Large intestine (tissue), 12 donors: ENCODE measurements around the gene SESN2. TPM values are rescaled to one million over a fixed set of nuclear protein-coding genes. Genes with fewer than 3 reads are reported as not detected.
A peak's percentile ranks its signal among the peaks of the same experiment; 100 is the strongest.

Experiments
- DNase-seq, 2 donors: peaks; one replicate each; pipeline versions ENCODE4 v3.0.0 to v3.0.0-alpha.2; 2013
- H3K27ac ChIP-seq: one replicate; pipeline ENCODE4 v1.5.1; 2013; ENCODE audit warnings: low read length
- H3K27me3 ChIP-seq: 2 replicates; pipeline ENCODE4 v1.6.1; 2013; ENCODE audit warnings: low read length; ENCODE audit not compliant: control insufficient read depth, insufficient read depth
- H3K36me3 ChIP-seq: 2 replicates; pipeline ENCODE4 v1.6.1; 2013; ENCODE audit warnings: low read length; ENCODE audit not compliant: control insufficient read depth, insufficient read depth
- H3K4me1 ChIP-seq: one replicate; pipeline ENCODE4 v1.6.1; 2013; ENCODE audit warnings: low read length; ENCODE audit not compliant: control insufficient read depth, insufficient read depth
- H3K4me3 ChIP-seq: one replicate; pipeline ENCODE4 v1.5.1; 2013; ENCODE audit warnings: low read length
- H3K9me3 ChIP-seq: one replicate; pipeline ENCODE4 v1.6.1; 2013; ENCODE audit warnings: mild to moderate bottlenecking, low read depth, low read length, moderate library complexity; ENCODE audit not compliant: control insufficient read depth
- WGBS: methylation state at CpG from one replicate; pipeline ENCODE4 v1.1.5; 2013; ENCODE audit warnings: low lambda C conversion rate; ENCODE audit not compliant: insufficient coverage; 5-methylcytosine and 5-hydroxymethylcytosine counted together
- long read RNA-seq, 11 donors: transcript quantifications; one replicate each; lab custom pipeline, GENCODE V29; 2026
- polyA plus RNA-seq: library from polyadenylated mRNA; unstranded; fragments of 120-200 nt; gene quantifications from one replicate; pipeline ENCODE4 v1.2.1, GENCODE V29; 2013

Gene SESN2
- polyA plus RNA-seq = 30.4 TPM
- long read RNA-seq, donor 1, transcript SESN2-201 (10 exons, 3,453 nt) = major isoform, 6 of 6 reads
- long read RNA-seq, donor 1, partial matches to known transcripts = 0 of 6 reads
- long read RNA-seq, donor 1, other reads (novel, unspliced or antisense) = 0 of 6 reads
- long read RNA-seq, donor 2, transcript SESN2-201 (10 exons, 3,453 nt) = major isoform, 15 of 15 reads
- long read RNA-seq, donor 2, partial matches to known transcripts = 0 of 15 reads
- long read RNA-seq, donor 2, other reads (novel, unspliced or antisense) = 0 of 15 reads
- long read RNA-seq, donor 3 = 0 reads
- long read RNA-seq, donor 4 = 0 reads
- long read RNA-seq, donor 5, partial matches to known transcripts = 0 of 4 reads
- long read RNA-seq, donor 5, other reads (novel, unspliced or antisense) = 0 of 4 reads
- long read RNA-seq, donor 6, transcript SESN2-201 (10 exons, 3,453 nt) = major isoform, 12 of 12 reads
- long read RNA-seq, donor 6, partial matches to known transcripts = 0 of 12 reads
- long read RNA-seq, donor 6, other reads (novel, unspliced or antisense) = 0 of 12 reads
- long read RNA-seq, donor 7, partial matches to known transcripts = 0 of 2 reads
- long read RNA-seq, donor 7, other reads (novel, unspliced or antisense) = 0 of 2 reads
- long read RNA-seq, donor 8, transcript SESN2-201 (10 exons, 3,453 nt) = major isoform, 12 of 12 reads
- long read RNA-seq, donor 8, partial matches to known transcripts = 0 of 12 reads
- long read RNA-seq, donor 8, other reads (novel, unspliced or antisense) = 0 of 12 reads
- long read RNA-seq, donor 9, transcript SESN2-201 (10 exons, 3,453 nt) = major isoform, 12 of 12 reads
- long read RNA-seq, donor 9, partial matches to known transcripts = 0 of 12 reads
- long read RNA-seq, donor 9, other reads (novel, unspliced or antisense) = 0 of 12 reads
- long read RNA-seq, donor 10, transcript SESN2-201 (10 exons, 3,453 nt) = major isoform, 14 of 52 reads
- long read RNA-seq, donor 10, partial matches to known transcripts = 38 of 52 reads
- long read RNA-seq, donor 10, other reads (novel, unspliced or antisense) = 0 of 52 reads
- long read RNA-seq, donor 11, transcript SESN2-201 (10 exons, 3,453 nt) = major isoform, 10 of 39 reads
- long read RNA-seq, donor 11, partial matches to known transcripts = 29 of 39 reads
- long read RNA-seq, donor 11, other reads (novel, unspliced or antisense) = 0 of 39 reads

GRCh38 chr1:28259252-28259933 lies at the start of gene SESN2:
Gene SESN2, plus strand, starts transcription at chr1:28259518. Its CDS starts 330 bp downstream, at chr1:28259848.
- Histone ChIP-seq H3K9me3 (peaks cover 7% of the 10 kb centered on the region), H3K27ac (peak within 1 kb of the TSS; percentile 89), H3K4me3 (peak within 1 kb of the TSS; percentile 100), H3K27me3 (no peaks in the 10 kb centered on the region), H3K36me3 (no peaks in the 10 kb centered on the region), H3K4me1 (peaks cover 23% of the 10 kb centered on the region)
- peak; percentile 98 for DNase-seq
- no CpG with 5 or more reads among the region's 76 CpGs for WGBS

- Histone ChIP-seq H3K27ac (no peak overlapping the region), H3K27me3 (no peaks in the 10 kb centered on the region), H3K9me3 (no peaks in the 10 kb centered on the region), H3K4me3 (no peak overlapping the region), H3K36me3 (peaks cover 62% of the 10 kb centered on the region), H3K4me1 (peaks cover 4% of the 10 kb centered on the region)
- no CpG with 5 or more reads among the region's 1 CpG for WGBS
- no peak for DNase-seq
Observed at GRCh38 chr1:28209700-28210099, 49.6 kb upstream of the SESN2 start.

- DNase-seq = no peak
- Histone ChIP-seq H3K27me3 (no peaks in the 10 kb centered on the region), H3K36me3 (peaks cover 42% of the 10 kb centered on the region), H3K9me3 (no peaks in the 10 kb centered on the region), H3K4me3 (no peak overlapping the region), H3K4me1 (no peaks in the 10 kb centered on the region), H3K27ac (no peak overlapping the region)
- WGBS = 90% methylated on average over 2 of the region's 2 CpGs
Observed at GRCh38 chr1:28213315-28213714, 46.0 kb upstream of the SESN2 start.

GRCh38 chr1:28229089-28229488 lies 30.2 kb upstream of the SESN2 start:
- DNase-seq = no peak
- no peak overlapping the region for H3K4me3 ChIP-seq
- peaks cover 32% of the 10 kb centered on the region for H3K36me3 ChIP-seq
- H3K27ac ChIP-seq = no peak overlapping the region
- H3K9me3 ChIP-seq = no peaks in the 10 kb centered on the region
- peaks cover 4% of the 10 kb centered on the region for H3K4me1 ChIP-seq
- H3K27me3 ChIP-seq = no peaks in the 10 kb centered on the region

- H3K9me3 ChIP-seq = no peaks in the 10 kb centered on the region
- peaks cover 25% of the 10 kb centered on the region for H3K36me3 ChIP-seq
- no peak overlapping the region for H3K4me3 ChIP-seq
- WGBS = no CpG with 5 or more reads among the region's 2 CpGs
- H3K27me3 ChIP-seq = no peaks in the 10 kb centered on the region
- peaks cover 4% of the 10 kb centered on the region for H3K4me1 ChIP-seq
- no peak overlapping the region for H3K27ac ChIP-seq
- no peak for DNase-seq
Observed at GRCh38 chr1:28229996-28230395, 29.3 kb upstream of the SESN2 start.

GRCh38 chr1:28232558-28233263 lies 26.6 kb upstream of the SESN2 start, which contains the start of gene DNAJC8:
Gene DNAJC8, minus strand, starts transcription at chr1:28233029. Its CDS starts 31 bp downstream, at chr1:28232998.
- WGBS = 0% methylated on average over 1 of the region's 40 CpGs
- Histone ChIP-seq H3K4me1 (peaks cover 10% of the 10 kb centered on the region), H3K27ac (peak within 1 kb of the TSS; percentile 60), H3K27me3 (no peaks in the 10 kb centered on the region), H3K9me3 (no peaks in the 10 kb centered on the region), H3K4me3 (peak within 1 kb of the TSS; percentile 98), H3K36me3 (peaks cover 9% of the 10 kb centered on the region)
- DNase-seq = peak; percentile 93 to 94

- Histone ChIP-seq H3K9me3 (no peaks in the 10 kb centered on the region), H3K4me3 (peak overlapping the region; percentile 98), H3K4me1 (peaks cover 13% of the 10 kb centered on the region), H3K27ac (no peak overlapping the region), H3K27me3 (no peaks in the 10 kb centered on the region), H3K36me3 (peaks cover 13% of the 10 kb centered on the region)
- no CpG with 5 or more reads among the region's 14 CpGs for WGBS
- no peak for DNase-seq
Observed at GRCh38 chr1:28233264-28233606, 26.1 kb upstream of the SESN2 start.

- Histone ChIP-seq H3K4me3 (peak within 1 kb of the TSS; percentile 95), H3K36me3 (peaks cover 8% of the 10 kb centered on the region), H3K27ac (peak within 1 kb of the TSS; percentile 99), H3K4me1 (peaks cover 20% of the 10 kb centered on the region), H3K27me3 (no peaks in the 10 kb centered on the region), H3K9me3 (no peaks in the 10 kb centered on the region)
- DNase-seq = peak; percentile 97 to 98
- no CpG with 5 or more reads among the region's 60 CpGs for WGBS
Observed at GRCh38 chr1:28235755-28236655, 23.3 kb upstream of the SESN2 start, which contains the start of gene ATP5IF1. Gene ATP5IF1, plus strand, starts transcription at chr1:28236124. Its CDS starts 60 bp downstream, at chr1:28236184.
